ENCODE measurements around the gene EP300.
"Not testable (repeated sequence)": the region's sequence is repeated elsewhere in the genome, so short reads cannot be mapped to it uniquely, and the experiment has no call there.

Gene EP300

DNA sequence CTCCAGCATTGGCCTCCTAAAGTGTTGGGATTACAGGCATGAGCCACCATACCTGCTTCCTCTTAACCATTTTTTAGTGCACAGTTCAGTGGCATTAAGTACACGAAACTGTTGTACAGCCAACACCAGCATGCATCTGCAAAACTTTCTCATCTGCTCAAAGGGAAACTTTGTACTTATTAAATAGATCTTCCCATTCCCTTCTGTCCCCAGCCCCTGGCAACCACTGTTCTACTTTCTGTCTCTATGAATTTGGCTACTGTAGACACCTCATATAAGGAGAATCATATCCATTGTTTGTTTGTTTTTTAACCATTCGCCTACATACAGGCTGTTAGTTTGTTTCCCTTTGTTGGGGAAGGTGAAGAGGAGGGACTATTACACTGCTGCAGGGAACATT is 6.5 kb upstream of the EP300 start:
- no peak for DNase-seq

DNA sequence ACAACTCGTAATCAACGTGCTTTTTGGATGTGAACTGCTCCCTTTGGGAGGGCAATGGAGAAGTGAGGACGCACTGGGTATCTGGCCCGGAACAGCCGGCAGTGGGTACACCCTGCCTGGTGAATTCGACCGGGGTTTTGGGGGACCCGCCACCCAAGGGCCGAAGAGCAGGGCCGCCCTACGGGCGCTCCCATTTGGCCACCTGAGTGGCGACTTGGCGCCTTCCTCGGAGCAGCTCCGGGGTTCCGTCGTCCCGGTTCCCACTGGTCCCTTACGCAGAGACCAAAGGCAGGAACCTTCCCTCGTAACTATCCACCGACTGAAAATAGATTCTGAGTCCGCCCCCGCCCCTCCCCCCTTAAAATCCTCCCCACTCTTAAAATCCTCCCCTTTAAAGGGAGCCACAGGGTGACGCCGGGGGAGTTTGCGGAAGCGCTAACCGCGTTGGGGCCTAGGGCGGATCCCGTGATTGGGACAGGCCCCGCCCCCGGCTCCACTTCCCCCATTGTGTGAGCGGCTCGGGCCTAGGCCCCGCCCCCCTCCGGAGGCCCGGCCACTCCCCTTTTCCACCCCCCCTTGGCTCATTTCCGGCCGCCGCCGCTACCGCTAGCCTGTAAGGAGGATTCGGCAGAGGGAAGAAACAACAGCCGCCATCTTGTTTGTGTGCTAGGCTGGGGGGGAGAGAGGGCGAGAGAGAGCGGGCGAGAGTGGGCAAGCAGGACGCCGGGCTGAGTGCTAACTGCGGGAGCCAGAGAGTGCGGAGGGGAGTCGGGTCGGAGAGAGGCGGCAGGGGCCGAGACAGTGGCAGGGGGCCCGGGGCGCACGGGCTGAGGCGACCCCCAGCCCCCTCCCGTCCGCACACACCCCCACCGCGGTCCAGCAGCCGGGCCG is 1.0 kb upstream of the EP300 start:
- DNase-seq = peak; percentile 99 to 100 (median 99)

DNA sequence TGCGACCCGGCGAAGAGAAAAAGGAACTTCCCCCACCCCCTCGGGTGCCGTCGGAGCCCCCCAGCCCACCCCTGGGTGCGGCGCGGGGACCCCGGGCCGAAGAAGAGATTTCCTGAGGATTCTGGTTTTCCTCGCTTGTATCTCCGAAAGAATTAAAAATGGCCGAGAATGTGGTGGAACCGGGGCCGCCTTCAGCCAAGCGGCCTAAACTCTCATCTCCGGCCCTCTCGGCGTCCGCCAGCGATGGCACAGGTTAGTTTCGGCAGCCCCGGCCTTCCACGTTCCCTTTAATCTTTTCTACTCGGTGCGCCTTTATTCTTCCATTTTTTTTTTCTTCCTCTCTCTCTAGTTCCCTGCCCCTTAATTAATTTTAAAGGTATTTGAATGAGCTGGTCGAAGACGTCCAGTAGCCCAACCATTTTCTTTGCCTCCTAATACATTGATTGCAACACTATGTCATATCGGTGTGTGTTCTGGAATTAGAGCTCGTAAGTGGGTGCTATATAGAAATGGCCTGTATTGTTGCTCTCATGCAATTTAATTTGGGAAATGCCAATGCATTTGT is 537 bp downstream of the EP300 start:
- peak; percentile 48 to 56 (median 48) for DNase-seq

DNA sequence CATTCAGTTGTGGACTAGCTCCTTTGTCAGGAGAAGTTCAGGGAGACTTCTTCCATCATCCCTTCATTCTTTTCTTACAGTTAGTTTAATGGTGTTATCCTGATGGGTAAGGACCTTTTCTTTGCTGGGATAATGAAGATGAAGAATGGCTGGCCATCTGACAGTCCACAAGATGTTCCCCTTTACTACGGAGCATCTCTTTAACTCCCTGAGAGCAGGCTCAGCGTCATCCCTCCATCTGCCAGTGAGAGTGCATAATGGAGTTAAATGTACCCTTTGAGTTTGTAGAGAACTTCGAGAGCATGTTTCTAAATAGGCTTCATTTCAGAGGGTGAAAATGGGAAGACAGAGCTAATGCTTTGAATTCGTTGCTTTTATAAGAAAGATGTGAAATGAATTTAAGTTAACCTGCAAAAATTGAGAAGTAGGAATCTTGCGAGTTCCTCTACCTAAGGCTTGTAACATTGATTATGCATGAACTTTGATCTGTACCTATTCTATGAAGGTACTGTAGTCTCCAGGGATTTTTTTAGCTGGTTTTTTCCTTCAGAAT is 1.7 kb downstream of the EP300 start:
- DNase-seq = peak; percentile 38 to 56 (median 44)

DNA sequence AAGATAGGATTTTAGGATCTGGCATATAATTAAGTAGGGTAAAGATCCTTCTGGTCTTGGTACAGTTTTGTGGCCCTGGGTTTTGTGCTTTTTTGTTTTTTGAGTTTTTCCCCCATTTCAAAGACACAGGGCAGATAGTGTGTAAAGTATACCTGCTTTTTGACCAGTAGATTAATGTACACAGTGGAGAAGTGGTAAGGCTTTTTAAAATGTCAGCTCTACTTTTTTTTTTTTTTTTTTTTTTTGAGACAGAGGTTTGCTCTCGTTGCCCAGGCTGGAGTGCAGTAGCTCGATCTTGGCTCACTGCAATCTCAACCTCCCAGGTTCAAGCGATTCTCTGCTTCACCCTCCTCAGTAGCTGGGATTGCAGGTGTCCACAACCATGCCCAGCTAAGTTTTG is 4.0 kb downstream of the EP300 start:
- DNase-seq = no peak

DNA sequence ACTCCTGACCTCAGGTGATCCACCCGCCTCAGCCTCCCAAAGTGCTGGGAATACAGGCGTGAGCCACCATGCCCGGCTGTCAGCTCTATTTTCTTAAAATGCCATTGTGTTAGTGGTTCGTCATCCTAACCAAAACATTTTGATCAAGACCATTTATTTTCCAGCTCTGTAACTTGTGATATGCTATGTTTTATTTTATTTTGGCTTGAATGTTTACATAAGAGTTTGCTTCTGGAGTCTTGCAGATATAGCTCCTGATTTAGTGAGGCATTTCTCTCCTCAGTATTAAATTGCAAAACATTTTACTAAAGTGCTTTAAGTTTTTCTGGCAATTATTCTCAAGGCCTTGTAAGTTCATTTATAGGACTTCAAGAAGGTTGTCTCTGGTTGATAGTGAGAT is 4.4 kb downstream of the EP300 start:
- no peak for DNase-seq

DNA sequence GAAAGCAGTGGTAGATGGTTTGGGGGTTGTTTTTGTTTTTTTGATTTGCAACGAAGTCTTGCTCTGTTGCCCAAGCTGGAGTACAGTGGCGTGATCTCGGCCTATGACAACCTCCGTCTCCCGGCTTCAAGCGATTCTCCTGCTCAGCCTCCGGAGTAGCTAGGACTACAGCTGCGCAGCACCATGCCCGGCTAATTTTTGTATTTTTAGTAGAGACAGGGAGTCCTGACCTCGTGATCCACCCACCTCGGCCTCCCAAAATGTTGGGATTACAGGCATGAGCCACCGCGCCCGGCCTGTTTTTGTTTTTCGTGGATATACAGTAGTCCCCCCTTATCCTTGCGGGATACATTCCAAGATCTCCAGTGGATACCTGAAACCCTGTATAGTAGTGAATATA is 6.6 kb downstream of the EP300 start:
- DNase-seq = no peak

DNA sequence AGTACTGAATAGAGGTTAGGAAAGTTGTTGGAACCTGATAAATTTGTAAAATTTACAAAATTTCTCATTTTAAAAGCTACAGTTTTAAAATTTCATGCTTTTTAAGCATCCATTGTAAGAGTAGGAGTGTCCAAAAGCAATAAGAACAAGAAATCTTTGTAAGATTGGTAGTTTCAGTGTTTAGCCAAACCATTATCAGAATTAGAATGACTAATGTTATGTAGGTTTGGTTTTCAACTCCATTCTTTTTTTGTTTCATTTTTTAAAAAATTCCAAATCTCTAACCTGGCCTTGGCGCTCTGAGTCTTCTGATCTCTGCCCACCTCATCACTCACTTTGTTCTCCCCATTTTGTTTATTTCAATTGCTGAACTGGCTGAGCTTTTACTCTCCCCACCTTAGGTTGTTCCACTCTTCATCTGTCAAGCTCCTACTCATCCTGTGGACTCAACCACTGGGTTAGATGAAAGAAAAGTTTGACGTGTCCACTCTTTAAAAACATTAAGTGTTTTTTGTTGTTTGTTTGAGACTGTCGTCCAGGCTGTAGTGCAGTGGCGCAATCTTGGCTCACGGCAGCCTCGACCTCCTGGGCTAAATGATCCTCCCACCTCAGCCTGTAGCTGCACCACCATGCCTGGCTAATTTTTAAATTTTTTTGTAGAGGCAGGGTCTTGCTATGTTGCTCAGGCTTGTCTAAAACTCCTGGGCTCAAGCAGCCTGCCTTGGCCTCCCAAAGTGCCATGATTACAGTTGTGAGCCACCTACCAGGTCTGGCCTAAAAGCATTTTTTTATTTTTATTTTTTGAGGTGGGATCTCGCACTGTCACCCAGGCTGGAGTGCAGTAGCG is 14.0 kb downstream of the EP300 start:
- DNase-seq = no peak

DNA sequence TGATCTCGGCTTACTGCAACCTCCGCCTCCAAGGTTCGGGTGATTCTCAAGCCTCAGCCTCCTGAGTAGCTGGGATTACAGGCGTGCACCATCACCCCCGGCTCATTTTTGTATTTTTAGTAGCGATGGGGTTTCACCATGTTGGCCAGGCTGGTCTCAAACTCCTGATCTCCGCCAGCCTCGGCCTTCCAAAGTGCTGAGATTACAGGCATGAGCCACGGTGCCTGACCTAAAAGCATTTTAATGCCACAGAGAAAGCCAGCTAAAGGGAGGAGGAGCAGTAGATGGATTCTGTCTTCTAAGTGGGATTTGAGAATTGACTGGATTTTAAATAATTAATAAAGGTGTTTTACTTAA is 14.6 kb downstream of the EP300 start:
- DNase-seq = not testable (repeated sequence)

DNA sequence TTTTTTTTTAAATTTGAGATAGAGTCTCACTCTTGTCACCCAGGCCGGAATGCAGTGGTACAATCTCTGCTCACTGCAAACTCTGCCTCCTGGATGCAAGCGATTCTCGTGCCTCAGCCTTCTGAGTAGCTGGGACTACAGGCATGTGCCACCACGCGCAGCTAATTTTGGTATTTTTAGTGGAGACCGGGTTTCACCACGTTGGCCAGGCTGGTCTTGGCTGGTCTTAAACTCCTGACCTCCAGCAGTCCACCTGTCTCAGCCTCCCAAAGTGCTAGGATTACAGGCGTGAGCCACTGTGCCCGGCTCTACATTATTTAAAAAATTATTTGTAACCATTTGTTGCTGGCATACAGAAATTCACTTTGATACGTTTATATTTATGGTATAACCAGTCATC is 18.6 kb downstream of the EP300 start:
- DNase-seq = no peak

DNA sequence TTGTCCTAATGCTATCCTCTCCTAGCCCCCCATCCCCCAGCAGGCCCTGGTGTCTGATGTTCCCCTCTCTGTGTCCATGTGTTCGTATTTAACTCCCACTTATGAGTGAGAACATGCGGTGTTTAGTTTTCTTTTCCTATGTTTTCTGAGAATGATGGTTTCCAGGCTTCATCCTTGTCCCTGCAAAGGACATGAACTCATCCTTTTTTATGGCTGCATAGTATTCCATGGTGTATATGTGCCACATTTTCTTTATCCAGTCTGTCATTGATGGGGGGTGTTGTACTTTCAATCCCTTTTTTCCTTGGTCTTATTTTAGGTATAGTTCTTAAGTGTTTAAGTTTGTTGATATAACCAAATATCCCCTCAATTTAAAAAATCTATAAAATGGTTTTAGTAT is 23.9 kb downstream of the EP300 start:
- DNase-seq = no peak

DNA sequence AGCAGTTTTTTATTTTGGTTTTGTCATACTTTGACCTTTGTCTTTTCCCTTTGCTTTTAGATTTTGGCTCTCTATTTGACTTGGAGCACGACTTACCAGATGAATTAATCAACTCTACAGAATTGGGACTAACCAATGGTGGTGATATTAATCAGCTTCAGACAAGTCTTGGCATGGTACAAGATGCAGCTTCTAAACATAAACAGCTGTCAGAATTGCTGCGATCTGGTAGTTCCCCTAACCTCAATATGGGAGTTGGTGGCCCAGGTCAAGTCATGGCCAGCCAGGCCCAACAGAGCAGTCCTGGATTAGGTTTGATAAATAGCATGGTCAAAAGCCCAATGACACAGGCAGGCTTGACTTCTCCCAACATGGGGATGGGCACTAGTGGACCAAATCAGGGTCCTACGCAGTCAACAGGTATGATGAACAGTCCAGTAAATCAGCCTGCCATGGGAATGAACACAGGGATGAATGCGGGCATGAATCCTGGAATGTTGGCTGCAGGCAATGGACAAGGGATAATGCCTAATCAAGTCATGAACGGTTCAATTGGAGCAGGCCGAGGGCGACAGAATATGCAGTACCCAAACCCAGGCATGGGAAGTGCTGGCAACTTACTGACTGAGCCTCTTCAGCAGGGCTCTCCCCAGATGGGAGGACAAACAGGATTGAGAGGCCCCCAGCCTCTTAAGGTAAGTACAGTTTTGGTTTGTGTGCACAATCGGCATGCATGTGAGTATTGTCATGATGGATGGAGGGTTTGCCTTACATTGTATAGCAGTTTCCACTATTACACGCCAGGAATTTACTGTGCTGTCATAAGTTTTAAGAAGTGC is 25.0 kb downstream of the EP300 start:
- DNase-seq = no peak

DNA sequence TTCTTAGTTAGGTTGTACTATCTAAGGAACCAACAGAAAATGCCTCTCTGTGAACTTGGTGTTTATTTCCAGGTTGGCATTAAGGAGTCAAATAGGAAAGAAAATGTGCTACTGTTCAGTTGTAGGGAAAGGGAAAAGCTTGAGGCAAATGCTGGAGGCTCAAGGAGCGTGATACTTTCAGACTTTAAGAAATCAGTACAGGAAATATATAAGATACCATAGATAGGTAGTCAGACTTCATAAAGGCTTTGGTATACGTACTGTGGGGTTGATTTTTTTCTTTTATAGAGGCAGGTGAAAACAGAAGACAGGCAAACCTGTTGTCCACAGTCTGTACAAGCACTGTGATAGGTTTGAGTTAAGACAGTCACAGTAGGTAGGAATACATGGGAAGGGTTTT is 30.8 kb downstream of the EP300 start:
- DNase-seq = no peak

DNA sequence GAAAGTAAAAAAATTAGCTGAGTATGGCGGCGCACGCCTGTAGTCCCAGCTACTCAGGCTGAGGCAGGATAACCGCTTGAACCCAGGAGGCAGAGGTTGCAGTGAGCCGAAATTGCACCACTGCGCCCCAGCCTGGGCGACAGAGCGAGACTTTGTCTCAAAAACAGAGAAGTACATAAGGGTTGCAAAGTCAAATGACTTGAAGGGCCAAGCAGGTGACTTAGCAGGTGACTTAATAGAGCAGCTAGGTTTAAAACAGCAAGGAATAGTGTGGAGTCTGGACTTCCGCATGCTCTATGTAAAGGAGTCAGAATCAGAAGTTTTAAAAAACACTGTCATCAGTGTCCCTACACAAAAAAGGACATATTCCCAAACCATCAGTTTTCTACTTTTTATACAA is 31.7 kb downstream of the EP300 start:
- DNase-seq = no peak

DNA sequence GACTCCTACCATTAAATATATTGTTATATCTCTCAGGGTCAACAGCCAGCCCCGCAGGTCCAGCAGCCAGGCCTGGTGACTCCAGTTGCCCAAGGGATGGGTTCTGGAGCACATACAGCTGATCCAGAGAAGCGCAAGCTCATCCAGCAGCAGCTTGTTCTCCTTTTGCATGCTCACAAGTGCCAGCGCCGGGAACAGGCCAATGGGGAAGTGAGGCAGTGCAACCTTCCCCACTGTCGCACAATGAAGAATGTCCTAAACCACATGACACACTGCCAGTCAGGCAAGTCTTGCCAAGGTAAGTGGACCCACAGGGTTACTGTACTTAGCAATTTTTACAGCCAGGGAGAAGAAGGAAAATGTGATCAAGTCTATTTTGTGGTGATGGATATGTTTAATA is 35.1 kb downstream of the EP300 start:
- peak; percentile 54 to 64 (median 62) for DNase-seq

DNA sequence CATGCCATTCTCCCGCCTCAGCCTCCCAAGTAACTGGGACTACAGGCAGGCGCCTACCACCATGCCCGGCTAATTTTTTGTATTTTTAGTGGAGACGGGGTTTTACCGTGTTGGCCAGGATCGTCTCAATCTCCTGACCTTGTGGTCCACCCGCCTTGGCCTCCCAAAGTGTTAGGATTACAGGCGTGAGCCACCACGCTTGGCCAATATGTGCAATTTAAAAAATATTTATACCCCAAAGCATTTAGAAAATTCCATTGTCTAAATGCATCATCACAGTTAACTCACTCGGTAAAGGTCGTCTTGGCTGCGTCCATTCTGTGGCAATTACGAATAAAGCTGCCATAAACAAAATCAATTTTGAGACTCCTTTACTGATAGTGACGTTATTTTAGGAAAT is 36.2 kb downstream of the EP300 start:
- DNase-seq = no peak

DNA sequence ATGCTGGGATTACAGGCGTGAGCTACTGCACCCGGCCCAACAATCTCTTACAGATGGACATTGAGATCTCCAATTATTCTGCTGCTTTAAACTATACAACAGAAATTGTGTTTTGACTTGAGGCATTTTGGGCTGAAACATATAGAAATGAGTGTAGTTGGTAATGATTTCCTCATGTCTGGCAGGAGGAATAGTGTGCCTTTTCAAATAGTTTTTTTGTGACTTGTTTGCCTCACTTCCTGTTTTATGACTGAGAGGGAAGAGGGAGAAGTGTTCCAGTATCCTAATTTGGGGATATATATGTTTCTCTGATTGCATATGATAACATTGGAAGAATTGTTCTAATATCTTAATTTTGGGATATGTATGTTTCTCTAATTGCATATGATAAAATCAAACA is 40.2 kb downstream of the EP300 start:
- DNase-seq = peak in 2 of 3 donors; percentile 28 to 34

DNA sequence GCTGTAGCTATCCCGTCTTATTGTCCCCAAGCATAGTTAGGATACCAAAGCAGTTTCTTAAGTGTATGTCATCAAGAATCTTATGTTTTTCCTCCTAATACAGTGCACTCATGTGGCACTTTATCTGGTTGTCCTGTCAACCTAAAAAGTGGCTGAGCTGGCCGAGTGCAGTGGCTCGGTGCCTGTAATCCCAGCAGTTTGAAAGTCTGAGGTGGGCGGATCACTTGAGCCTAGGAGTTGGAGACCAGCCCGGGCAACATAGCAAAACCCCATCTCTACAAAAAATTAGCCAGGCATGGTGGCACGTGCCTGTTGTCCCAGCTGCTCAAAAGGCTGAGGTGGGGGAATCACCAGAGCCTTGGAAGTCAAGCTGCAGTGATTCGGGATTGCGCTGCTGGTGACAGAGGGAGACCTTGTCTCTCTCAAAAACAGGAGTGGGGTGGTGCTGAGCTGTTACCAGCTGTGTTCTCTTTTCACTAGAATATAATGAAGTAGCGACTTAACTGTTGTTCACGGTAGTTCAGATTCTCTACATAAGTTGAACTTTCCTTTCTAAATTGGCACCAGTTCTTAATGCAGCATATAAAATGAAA is 48.1 kb downstream of the EP300 start:
- DNase-seq = no peak

DNA sequence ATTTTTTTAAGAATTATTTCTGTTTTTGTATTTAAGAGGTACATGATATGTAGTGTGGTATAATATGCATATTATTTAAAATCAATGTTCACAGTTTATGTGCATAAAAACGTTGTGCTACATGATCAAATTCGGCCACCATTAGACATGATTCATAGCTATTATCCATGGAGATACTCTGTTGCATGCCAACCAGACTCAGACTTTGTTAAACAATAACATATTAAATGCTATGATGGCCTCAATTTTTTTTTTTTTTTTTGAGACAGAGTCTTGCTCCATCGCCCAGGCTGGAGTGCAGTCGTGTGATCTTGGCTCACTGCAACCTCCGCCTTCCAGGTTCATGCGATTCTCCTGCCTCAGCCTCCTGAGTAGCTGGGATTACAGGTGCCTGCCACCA is 53.5 kb downstream of the EP300 start:
- DNase-seq = not testable (repeated sequence)

DNA sequence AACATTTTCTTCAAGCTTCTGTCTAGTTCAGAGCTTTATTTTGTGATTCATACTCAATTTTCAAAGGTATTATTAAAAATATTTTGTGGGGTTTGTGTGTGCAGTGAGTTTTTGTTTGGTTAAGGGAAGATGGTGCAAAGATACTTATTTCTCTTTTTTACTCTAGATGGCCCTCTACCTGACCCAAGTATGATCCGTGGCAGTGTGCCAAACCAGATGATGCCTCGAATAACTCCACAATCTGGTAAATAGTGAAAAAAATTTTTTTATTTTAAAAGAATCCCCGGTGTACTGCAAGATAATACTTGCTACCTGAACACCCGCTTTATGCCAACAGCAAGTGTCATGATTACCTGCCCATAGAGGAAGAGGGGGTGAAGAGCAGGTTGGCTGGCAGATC is 54.2 kb downstream of the EP300 start:
- no peak for DNase-seq

DNA sequence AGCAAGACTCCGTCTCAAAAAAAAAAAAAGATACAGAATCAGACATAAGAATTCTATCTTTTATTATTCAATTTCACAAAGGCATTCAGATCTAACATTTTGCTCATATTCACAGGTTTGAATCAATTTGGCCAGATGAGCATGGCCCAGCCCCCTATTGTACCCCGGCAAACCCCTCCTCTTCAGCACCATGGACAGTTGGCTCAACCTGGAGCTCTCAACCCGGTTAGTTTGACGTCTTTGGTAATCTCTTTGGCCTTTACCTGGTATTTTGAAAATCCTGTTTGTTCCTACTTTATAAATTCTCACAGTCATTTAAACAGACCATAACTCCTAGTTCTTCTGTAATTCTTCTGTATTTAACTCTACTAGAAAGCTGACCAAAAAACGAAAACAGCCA is 55.3 kb downstream of the EP300 start:
- no peak for DNase-seq

DNA sequence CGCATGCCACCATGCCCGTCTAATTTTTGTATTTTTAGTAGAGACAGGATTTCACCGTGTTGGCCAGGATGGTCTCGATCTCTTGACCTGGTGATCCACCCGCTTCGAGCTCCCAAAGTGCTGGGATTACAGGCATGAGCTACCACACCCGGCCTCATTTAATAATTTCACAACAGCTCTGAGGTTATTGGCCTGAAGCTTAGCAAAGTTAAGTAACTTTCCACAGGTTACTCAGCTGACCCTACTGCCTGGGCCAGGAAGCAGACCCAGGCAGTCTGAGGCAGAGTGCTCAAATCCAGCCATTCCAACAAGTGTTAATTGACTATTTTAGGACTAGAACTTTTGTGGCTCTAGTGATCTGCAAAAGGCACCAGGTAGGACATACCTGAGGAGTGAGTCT is 60.5 kb downstream of the EP300 start:
- no peak for DNase-seq

Data from suppressor macrophage treated with lipopolysaccharide for 1 hour (primary cell).